B cell (primary cell): ENCODE results near the gene SMIM1. TPM values are rescaled to one million over a fixed set of nuclear protein-coding genes. Genes with fewer than 3 reads are reported as not detected.

Experiments used
- ATAC-seq: fragments of 200-7000 bp; cut with Tn5 transposase; one replicate; pipeline ENCODE4 v1.10.0; 2021; ENCODE audit warnings: low read depth, mild to moderate bottlenecking, moderate number of reproducible peaks, moderate library complexity
- CTCF ChIA-PET: fragments of 350-600 bp; sonication (Branson Sonifier 250); formaldehyde crosslinking; loops from one replicate; lab custom pipeline; 2021; ENCODE audit warnings: antibody characterized with exemption, inconsistent platforms; lab: Charles Lee
- POLR2A ChIA-PET: fragments of 350-600 bp; sonication (Branson Sonifier 250); formaldehyde crosslinking; loops from one replicate; lab custom pipeline; 2021; ENCODE audit warnings: antibody characterized with exemption; lab: Charles Lee
- DNase-seq: peaks from one replicate; pipeline ENCODE4 v3.0.0; 2013
- H2AFZ ChIP-seq: 2 replicates; pipeline ENCODE4 v1.6.1; 2012; ENCODE audit warnings: mild to moderate bottlenecking, low read depth, low read length; ENCODE audit not compliant: insufficient read depth, poor library complexity, severe bottlenecking
- H3K27ac ChIP-seq, 2 donors: 1 replicate in 1 of 2; 2 replicates in 1 of 2; pipeline ENCODE4 v1.5.1; 2012 to 2013; ENCODE audit warnings: low read length in 2 of 2, mild to moderate bottlenecking in 2 of 2, moderate library complexity in 1 of 2
- H3K27me3 ChIP-seq, 4 experiments: fragments of 200-600 bp in 1 of 4; sonication (generic) in 1 of 4; replicated peaks in 1 of 4; 1 replicate in 2 of 4; 2 replicates in 2 of 4; pipeline versions ENCODE4 v1.6.1 to v1.7.0; 2013 to 2016; ENCODE audit warnings: low read length in 3 of 4, mild to moderate bottlenecking in 2 of 4, mixed read lengths in 1 of 4, moderate library complexity in 1 of 4; ENCODE audit not compliant: insufficient read depth in 4 of 4, control insufficient read depth in 3 of 4; ENCODE audit errors: control extremely low read depth in 1 of 4
- H3K36me3 ChIP-seq, 2 experiments: replicated peaks in 1 of 2; 1 replicate in 1 of 2; 2 replicates in 1 of 2; pipeline versions ENCODE4 v1.6.1 to v1.7.1; 2013; ENCODE audit warnings: low read length in 1 of 2; ENCODE audit not compliant: insufficient read depth in 2 of 2, control insufficient read depth in 1 of 2; ENCODE audit errors: control extremely low read depth in 1 of 2, extremely low read depth in 1 of 2
- H3K4me1 ChIP-seq, 2 donors: fragments of 200-600 bp in 1 of 2; sonication (generic) in 1 of 2; 1 replicate in 1 of 2; 2 replicates in 1 of 2; pipeline versions ENCODE4 v1.5.1 to v1.6.1; 2013 to 2017; ENCODE audit warnings: low read length in 2 of 2; ENCODE audit not compliant: control insufficient read depth in 2 of 2, insufficient read depth in 2 of 2
- H3K4me2 ChIP-seq: replicated peaks from 2 replicates; pipeline ENCODE3; 2012; ENCODE audit warnings: mild to moderate bottlenecking, low read depth, low read length; ENCODE audit not compliant: poor library complexity, severe bottlenecking
- H3K4me3 ChIP-seq, 5 experiments: fragments of 200-600 bp in 1 of 5; sonication (generic) in 1 of 5; 1 replicate in 3 of 5; 2 replicates in 2 of 5; pipeline versions ENCODE4 v1.5.1 to v1.7.0; 2011 to 2016; ENCODE audit warnings: low read length in 4 of 5, mild to moderate bottlenecking in 4 of 5, low read depth in 2 of 5, control low read depth in 1 of 5, moderate library complexity in 1 of 5; ENCODE audit not compliant: insufficient read depth in 1 of 5; ENCODE audit errors: control extremely low read depth in 1 of 5, extremely low read depth in 1 of 5
- H3K79me2 ChIP-seq: fragments of 200-600 bp; sonication (generic); one replicate; pipeline ENCODE4 v1.6.0; 2016; ENCODE audit warnings: low read length; ENCODE audit not compliant: control insufficient read depth, insufficient read depth
- H3K9ac ChIP-seq: fragments of 200-600 bp; sonication (generic); 2 replicates; pipeline ENCODE4 v1.6.1; 2017; ENCODE audit warnings: mild to moderate bottlenecking, low read length, moderate library complexity
- H3K9me3 ChIP-seq, 3 donors: one replicate each; pipeline versions ENCODE4 v1.6.1 to v1.7.1; 2013; ENCODE audit warnings: low read length in 2 of 3; ENCODE audit not compliant: control insufficient read depth in 2 of 3, insufficient read depth in 1 of 3; ENCODE audit errors: control extremely low read depth in 1 of 3
- H4K20me1 ChIP-seq: 2 replicates; pipeline ENCODE4 v1.6.0; 2012; ENCODE audit warnings: mild to moderate bottlenecking, low read length; ENCODE audit not compliant: insufficient read depth, control insufficient read depth, poor library complexity, severe bottlenecking
- H3K27ac Mint-ChIP-seq: one replicate; pipeline ENCODE4 v1.8.0; 2021; ENCODE audit warnings: mixed read lengths
- H3K27me3 Mint-ChIP-seq: one replicate; pipeline ENCODE4 v1.8.0; 2021; ENCODE audit warnings: mixed read lengths
- H3K4me1 Mint-ChIP-seq: one replicate; pipeline ENCODE4 v1.8.0; 2021; ENCODE audit warnings: mixed read lengths
- H3K4me3 Mint-ChIP-seq: one replicate; pipeline ENCODE4 v1.8.0; 2021; ENCODE audit warnings: mixed read lengths
- H3K9me3 Mint-ChIP-seq: one replicate; pipeline ENCODE4 v1.8.0; 2022; ENCODE audit warnings: mixed read lengths; ENCODE audit not compliant: insufficient read depth
- CTCF ChIP-seq: fragments of 200-600 bp; IDR thresholded peaks from one replicate; pipeline ENCODE4 v1.8.0; 2022; ENCODE audit warnings: antibody characterized with exemption, mild to moderate bottlenecking
- EZH2 ChIP-seq: IDR thresholded peaks from 2 replicates; pipeline ENCODE4 v1.6.1; 2012; ENCODE audit warnings: borderline replicate concordance, low read depth, mild to moderate bottlenecking, moderate library complexity, low read length; ENCODE audit not compliant: insufficient read depth, poor library complexity, severe bottlenecking
- WGBS: methylation state at CpG from one replicate; pipeline ENCODE4 v1.1.5; 2013; ENCODE audit warnings: missing lambda C conversion rate; ENCODE audit not compliant: insufficient coverage; 5-methylcytosine and 5-hydroxymethylcytosine counted together
- intact Hi-C: fragments of 100-400 bp; cut with micrococcal nuclease; formaldehyde crosslinking; loops from one replicate; pipeline ENCODE4 v1.10.0; 2022
- polyA plus RNA-seq: library from polyadenylated mRNA; depleted of rRNA; stranded (reverse); fragments of >200 nt; gene quantifications from 2 replicates; pipeline ENCODE4 v1.2.3, GENCODE V29; 2012
- total RNA-seq, 2 donors: library from RNA; stranded (reverse); fragments of 120-200 nt in 1 of 2; gene quantifications; 1 replicate in 1 of 2; 2 replicates in 1 of 2; pipeline versions ENCODE4 v1.2.3 to v1.2.4, GENCODE V29; 2013 to 2022

SMIM1 gene
- total and polyA plus RNA-seq, 2 donors (not counting 1 experiment from before 2014, with no cell fraction given), result 2.6 to 9.0 TPM

DNA sequence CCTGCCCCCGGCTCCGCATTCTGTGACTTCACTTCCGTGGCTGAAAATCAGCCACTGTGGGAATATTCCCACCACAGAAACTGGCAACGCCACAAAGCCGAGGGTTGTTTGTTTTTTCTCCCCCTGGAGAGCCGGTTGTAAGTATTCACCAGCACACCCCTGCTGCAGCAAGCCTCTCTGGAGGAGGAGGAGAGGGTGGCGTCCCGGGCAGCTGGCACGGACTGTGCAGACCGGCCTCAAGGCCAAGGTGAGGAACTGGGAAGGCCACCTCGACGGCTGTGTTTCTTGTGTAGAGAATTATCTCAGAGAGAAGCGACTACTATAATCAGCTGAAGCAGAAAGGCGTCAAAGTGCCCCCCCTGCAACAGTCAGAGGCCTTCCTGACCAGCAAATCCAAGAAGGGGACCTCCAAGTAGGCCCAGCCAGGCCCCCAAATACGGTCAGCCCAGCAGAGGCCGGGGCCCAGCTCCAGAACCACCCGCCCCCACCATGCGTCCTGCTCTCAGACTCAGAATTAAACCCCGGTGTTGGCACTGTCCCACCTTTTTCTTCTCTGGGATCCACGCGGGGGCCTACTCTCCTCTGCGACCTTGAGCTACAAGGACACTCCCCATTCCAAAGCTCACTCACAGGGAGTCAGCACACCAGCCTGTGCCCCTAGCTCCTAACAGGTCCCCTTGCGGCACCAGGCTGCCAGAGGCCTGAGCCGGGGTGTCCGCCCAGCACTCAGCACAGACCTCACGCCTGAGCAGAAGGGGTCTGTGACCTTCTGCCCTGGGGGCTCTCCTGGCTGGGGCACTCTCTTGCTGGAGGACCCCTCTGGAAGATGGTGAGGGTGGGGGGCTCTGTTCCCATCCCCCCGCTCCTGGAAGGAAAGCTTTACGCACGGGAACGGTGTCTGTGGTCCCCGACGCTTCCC lies 1.2 kb upstream of the SMIM1 start:
- peak overlapping the region; percentile 33 to 55 for H3K27ac ChIP-seq
- peak overlapping the region; percentile 97 for H3K4me2 ChIP-seq
- peak overlapping the region in 4 of 5 experiments; percentile 53 to 71 (median 64) for H3K4me3 ChIP-seq
- no peaks in the 10 kb centered on the region for H3K79me2 ChIP-seq
- H3K9ac ChIP-seq, result peak overlapping the region; percentile 64
- WGBS, result 66% methylated on average over 22 of the region's 32 CpGs
- CTCF ChIA-PET, result interaction anchor here (1.2 kb wide), 1 partner anchor 47 kb away, joined by 4 read pairs; no protein-coding TSS in a partner anchor
- H3K36me3 ChIP-seq, result no peaks in the 10 kb centered on the region
- no peaks in the 10 kb centered on the region for H3K9me3 ChIP-seq
- H3K4me3 Mint-ChIP-seq, result peak overlapping the region; percentile 84
- DNase-seq (no peak), ATAC-seq (no peak)
- POLR2A ChIA-PET, result no interaction called here
- H3K27ac Mint-ChIP-seq, result no peak overlapping the region
- peaks cover 22% of the 10 kb centered on the region for H3K4me1 Mint-ChIP-seq
- peaks cover 19 to 33% of the 10 kb centered on the region in 2 donors for H3K4me1 ChIP-seq
- peak overlapping the region; percentile 85 for H2AFZ ChIP-seq
- peaks cover 7% of the 10 kb centered on the region for H3K27me3 Mint-ChIP-seq
- H3K27me3 ChIP-seq, result no peaks in the 10 kb centered on the region
- TF ChIP-seq CTCF (no peak), EZH2 (no peak)
- no peaks in the 10 kb centered on the region for H3K9me3 Mint-ChIP-seq
- intact Hi-C loops, result loop anchor here (1.0 to 2.0 kb wide), 5 partner anchors 24 to 241 kb away; partner anchors contain the start of genes CEP104, DFFB and LRRC47
- H4K20me1 ChIP-seq, result no peaks in the 10 kb centered on the region
